Spleen (tissue), 11 donors: ENCODE measurements around the gene TPM2. TPM values are rescaled to one million over a fixed set of nuclear protein-coding genes. Genes with fewer than 3 reads are reported as not detected.

Experiments used
- DNase-seq: peaks from one replicate; pipeline ENCODE4 v3.0.0-alpha.2; 2020
- H3K27ac ChIP-seq, 8 donors: fragments of 200-600 bp; sonication (generic) in 7 of 8; 1 replicate in 4 of 8; 2 replicates in 4 of 8; pipeline versions ENCODE4 v1.5.0 to v1.8.0; 2016 to 2021; ENCODE audit warnings: inconsistent platforms in 4 of 8, mild to moderate bottlenecking in 4 of 8, moderate library complexity in 1 of 8
- H3K27me3 ChIP-seq, 7 donors: fragments of 200-600 bp; sonication (generic) in 6 of 7; replicated peaks in 1 of 7; 1 replicate in 4 of 7; 2 replicates in 3 of 7; pipeline versions ENCODE4 v1.5.0 to v1.8.0; 2016 to 2021; ENCODE audit warnings: inconsistent platforms in 3 of 7, mild to moderate bottlenecking in 1 of 7
- H3K36me3 ChIP-seq, 6 donors: fragments of 200-600 bp; sonication (generic) in 5 of 6; 1 replicate in 4 of 6; 2 replicates in 2 of 6; pipeline versions ENCODE4 v1.5.0 to v1.8.0; 2016 to 2021; ENCODE audit warnings: inconsistent platforms in 2 of 6
- H3K4me1 ChIP-seq, 6 donors: fragments of 200-600 bp; sonication (generic) in 5 of 6; 1 replicate in 3 of 6; 2 replicates in 3 of 6; pipeline versions ENCODE4 v1.5.0 to v1.8.0; 2016 to 2021; ENCODE audit warnings: inconsistent platforms in 3 of 6
- H3K4me3 ChIP-seq, 8 donors: fragments of 200-600 bp; sonication (generic) in 7 of 8; 1 replicate in 4 of 8; 2 replicates in 4 of 8; pipeline versions ENCODE4 v1.5.0 to v1.8.0; 2016 to 2021; ENCODE audit warnings: inconsistent platforms in 4 of 8, mild to moderate bottlenecking in 4 of 8, moderate library complexity in 2 of 8
- H3K9me3 ChIP-seq, 8 donors: fragments of 200-600 bp; sonication (generic) in 7 of 8; 1 replicate in 4 of 8; 2 replicates in 4 of 8; pipeline versions ENCODE4 v1.5.0 to v1.8.0; 2016 to 2021; ENCODE audit warnings: inconsistent platforms in 4 of 8
- CTCF ChIP-seq, 11 experiments: fragments of 200-600 bp in 7 of 11; fragments of 450-650 bp in 4 of 11; sonication (generic) in 4 of 11; IDR thresholded peaks in 8 of 11; conservative IDR thresholded peaks in 3 of 11; 1 replicate in 7 of 11; 2 replicates in 4 of 11; pipeline versions ENCODE4 v1.4.0 to v1.8.0; 2016 to 2021; ENCODE audit warnings: antibody characterized with exemption in 11 of 11, inconsistent platforms in 4 of 11, mild to moderate bottlenecking in 1 of 11
- POLR2A ChIP-seq, 3 donors: fragments of 450-650 bp; IDR thresholded peaks; one replicate each; pipeline ENCODE4 v1.5.1; 2017; ENCODE audit warnings: antibody characterized with exemption in 3 of 3, mild to moderate bottlenecking in 1 of 3
- POLR2AphosphoS5 ChIP-seq, 3 donors: sonication (generic); formaldehyde crosslinking; IDR thresholded peaks; one replicate each; pipeline ENCODE4 v1.5.1; 2017; ENCODE audit warnings: antibody characterized with exemption in 3 of 3
- WGBS, 5 donors: extraction: QIAGEN DNeasy Blood & Tissue Kit in 3 of 5; methylation state at CpG; one replicate each; pipeline versions ENCODE4 v1.1.5 to v1.1.7; 2013 to 2018; 5-methylcytosine and 5-hydroxymethylcytosine counted together
- intact Hi-C: fragments of 100-400 bp; cut with DNase I; formaldehyde crosslinking; loops from one replicate; pipeline ENCODE4 v1.15.0; 2023; ENCODE audit warnings: low total_unique reads
- polyA plus RNA-seq, 3 donors: library from polyadenylated mRNA; stranded (reverse); fragments of 200-250 nt; gene quantifications; one replicate each; pipeline ENCODE4 v1.2.1, GENCODE V29; 2013
- total RNA-seq, 7 donors: library from RNA; depleted of rRNA in 3 of 7; stranded (reverse); fragments of >200 nt in 3 of 7; fragmentation: NEBNext Ultra II Directional in 4 of 7; extraction: Animal tissue kit (Norgen Biotek cat#: 25700) in 4 of 7; gene quantifications; one replicate each; pipeline versions ENCODE4 v1.1.0 to v1.2.1, GENCODE V29; 2016 to 2021
- donor health status: healthy with polysubstance abuse.
- donor health status: DM: no; HTN: no; CAD: no; lungs with moderate emphysema.
- donor health status: DM: no; HTN: no; CAD: no.
- donor health status: Bipolar disorder and iron deficiency.
- donor health status: healthy.
- donor health status: DM: no; HTN: no; CAD: no.
- donor health status: DM: yes; HTN: yes; CAD: no.

The TPM2 gene
- total and polyA plus RNA-seq, 10 donors = 43.1 to 237 (median 119) TPM

GRCh38 chr9:35698231-35698630 is 8.5 kb upstream of the TPM2 start:
- intact Hi-C loops = no loop called here
- H3K36me3 ChIP-seq = peaks cover 14 to 80% (median 75%) of the 10 kb centered on the region in 6 donors
- no peaks in the 10 kb centered on the region for H3K27me3 ChIP-seq
- peak overlapping the region in 5 of 8 donors; percentile 64 to 86 (median 72) for H3K27ac ChIP-seq
- H3K4me1 ChIP-seq = peaks cover 4 to 57% (median 17%) of the 10 kb centered on the region in 6 donors
- H3K9me3 ChIP-seq = no peaks in the 10 kb centered on the region
- peak; percentile 53 for DNase-seq
- TF ChIP-seq CTCF (IDR thresholded peaks at IDR 0.05 in 8 of 11, conservative IDR thresholded peaks at IDR 0.05 in 3 of 11) = no peak
- peak in 1 of 3 donors; percentile 40 for TF ChIP-seq POLR2AphosphoS5 (IDR thresholded peaks at IDR 0.05)
- no peak overlapping the region for H3K4me3 ChIP-seq
- WGBS, 5 donors = 88 to 94% (median 92%) methylated on average over 4 to 5 of the region's 5 CpGs

- peaks cover 10 to 73% (median 68%) of the 10 kb centered on the region in 6 donors for H3K36me3 ChIP-seq
- H3K27me3 ChIP-seq = no peaks in the 10 kb centered on the region
- 82 to 92% (median 88%) methylated on average over 13 to 14 of the region's 14 CpGs for WGBS, 5 donors
- intact Hi-C loops = no loop called here
- no peak overlapping the region for H3K4me3 ChIP-seq
- peak; percentile 74 for DNase-seq
- H3K27ac ChIP-seq = peak overlapping the region in 5 of 8 donors; percentile 28 to 75 (median 64)
- no peaks in the 10 kb centered on the region for H3K9me3 ChIP-seq
- H3K4me1 ChIP-seq = peaks cover 4 to 57% (median 17%) of the 10 kb centered on the region in 6 donors
- TF ChIP-seq CTCF (IDR thresholded peaks at IDR 0.05 in 8 of 11, conservative IDR thresholded peaks at IDR 0.05 in 3 of 11) (no peak), POLR2A (IDR thresholded peaks at IDR 0.05) (no peak), POLR2AphosphoS5 (IDR thresholded peaks at IDR 0.05) (no peak)
Observed at GRCh38 chr9:35697486-35697885, 7.8 kb upstream of the TPM2 start.

GRCh38 chr9:35696520-35697215 is 6.9 kb upstream of the TPM2 start:
- H3K27me3 ChIP-seq = no peaks in the 10 kb centered on the region
- H3K9me3 ChIP-seq = no peaks in the 10 kb centered on the region
- H3K27ac ChIP-seq = peak overlapping the region in 6 of 8 donors; percentile 2 to 75 (median 54)
- WGBS, 5 donors = 44 to 51% (median 45%) methylated on average over 9 of the region's 9 CpGs
- H3K4me3 ChIP-seq = no peak overlapping the region
- intact Hi-C loops = no loop called here
- TF ChIP-seq CTCF (IDR thresholded peaks at IDR 0.05 in 8 of 11, conservative IDR thresholded peaks at IDR 0.05 in 3 of 11) = peak; percentile 63 to 95 (median 90)
- TF ChIP-seq POLR2A (IDR thresholded peaks at IDR 0.05) = no peak
- TF ChIP-seq POLR2AphosphoS5 (IDR thresholded peaks at IDR 0.05) = peak in 2 of 3 donors; percentile 50 to 78
- peaks cover 5 to 65% (median 60%) of the 10 kb centered on the region in 6 donors for H3K36me3 ChIP-seq
- peaks cover 4 to 60% (median 19%) of the 10 kb centered on the region in 6 donors for H3K4me1 ChIP-seq
- DNase-seq = peak; percentile 84

GRCh38 chr9:35695943-35696401 is 6.2 kb upstream of the TPM2 start:
- WGBS, 5 donors = 94 to 96% (median 95%) methylated on average over 2 to 3 of the region's 3 CpGs
- H3K9me3 ChIP-seq = no peaks in the 10 kb centered on the region
- DNase-seq = peak; percentile 15
- peaks cover 3 to 58% (median 53%) of the 10 kb centered on the region in 6 donors for H3K36me3 ChIP-seq
- peak overlapping the region in 4 of 8 donors; percentile 44 to 75 (median 66) for H3K27ac ChIP-seq
- H3K27me3 ChIP-seq = no peaks in the 10 kb centered on the region
- H3K4me3 ChIP-seq = no peak overlapping the region
- TF ChIP-seq POLR2AphosphoS5 (IDR thresholded peaks at IDR 0.05) (no peak), CTCF (IDR thresholded peaks at IDR 0.05 in 8 of 11, conservative IDR thresholded peaks at IDR 0.05 in 3 of 11) (no peak), POLR2A (IDR thresholded peaks at IDR 0.05) (no peak)
- H3K4me1 ChIP-seq = peaks cover 4 to 67% (median 26%) of the 10 kb centered on the region in 6 donors
- intact Hi-C loops = no loop called here
